GM03348 (cell line): Measurements from ENCODE around the gene GSE1.
A peak's percentile ranks its signal among the peaks of the same experiment; 100 is the strongest.

Experiments
- DNase-seq: peaks from one replicate; pipeline ENCODE4 v3.0.0; 2012; ENCODE audit warnings: low spot score

The GSE1 gene

GRCh38 chr16:85612801-85613603 is at the start of gene GSE1:
Gene GSE1, plus strand, starts transcription at chr16:85613322. Its CDS starts 70 bp downstream, at chr16:85613392.
- peak; percentile 95 for DNase-seq

GRCh38 chr16:85563515-85564276 is 49.4 kb upstream of the GSE1 start:
- no peak for DNase-seq

- no peak for DNase-seq
These were observed 48.7 kb upstream of the GSE1 start for GRCh38 chr16:85564277-85565051.

GRCh38 chr16:85565340-85565739 is 47.8 kb upstream of the GSE1 start:
- DNase-seq, result no peak

GRCh38 chr16:85565801-85566526 is 47.2 kb upstream of the GSE1 start:
- no peak for DNase-seq

GRCh38 chr16:85566561-85567100 is 46.5 kb upstream of the GSE1 start:
- no peak for DNase-seq

- DNase-seq, result no peak
These were observed 45.8 kb upstream of the GSE1 start for GRCh38 chr16:85567101-85567866.

- no peak for DNase-seq
These were observed 45.2 kb upstream of the GSE1 start for GRCh38 chr16:85567935-85568334.

- DNase-seq, result no peak
These were observed 44.6 kb upstream of the GSE1 start for GRCh38 chr16:85568519-85568918.

GRCh38 chr16:85569039-85569614 is 44.0 kb upstream of the GSE1 start:
- DNase-seq, result no peak

- no peak for DNase-seq
These were observed 43.4 kb upstream of the GSE1 start for GRCh38 chr16:85569615-85570212.

GRCh38 chr16:85570213-85570734 is 42.8 kb upstream of the GSE1 start:
- no peak for DNase-seq

- DNase-seq, result no peak
These were observed 42.2 kb upstream of the GSE1 start for GRCh38 chr16:85570735-85571562.

GRCh38 chr16:85571563-85571812 is 41.6 kb upstream of the GSE1 start:
- no peak for DNase-seq

- no peak for DNase-seq
These were observed 41.1 kb upstream of the GSE1 start for GRCh38 chr16:85571813-85572619.

- no peak for DNase-seq
These were observed 40.0 kb upstream of the GSE1 start for GRCh38 chr16:85573045-85573695.

GRCh38 chr16:85573696-85574641 is 39.2 kb upstream of the GSE1 start:
- peak; percentile 70 for DNase-seq
